ENCODE data around the gene TRIML1.

TRIML1 gene

GRCh38 chr4:188139141-188139540 lies at the start of gene TRIML1:
TRIML1 (plus strand) TSS chr4:188139441; CDS start chr4:188139559, 118 bp downstream.
- TF ChIP-seq GATA2 (IDR thresholded peaks at IDR 0.05; ENCODE audit: low read depth, low read length) (no peak), GATA3 (IDR thresholded peaks at IDR 0.05; ENCODE audit: low read depth, low read length) (no peak)

- TF ChIP-seq GATA3 (IDR thresholded peaks at IDR 0.05; ENCODE audit: low read depth, low read length) (no peak), GATA2 (IDR thresholded peaks at IDR 0.05; ENCODE audit: low read depth, low read length) (no peak)
Observed at GRCh38 chr4:188092824-188093223, 46.4 kb upstream of the TRIML1 start.

- TF ChIP-seq GATA3 (IDR thresholded peaks at IDR 0.05; ENCODE audit: low read depth, low read length) (no peak), GATA2 (IDR thresholded peaks at IDR 0.05; ENCODE audit: low read depth, low read length) (no peak)
Observed at GRCh38 chr4:188106454-188106853, 32.8 kb upstream of the TRIML1 start.

- no peak for TF ChIP-seq GATA3 (IDR thresholded peaks at IDR 0.05; ENCODE audit: low read depth, low read length)
- no peak for TF ChIP-seq GATA2 (IDR thresholded peaks at IDR 0.05; ENCODE audit: low read depth, low read length)
Observed at GRCh38 chr4:188107931-188108843, 31.1 kb upstream of the TRIML1 start.

GRCh38 chr4:188109157-188109755 lies 30.0 kb upstream of the TRIML1 start, which contains the start of gene TRIML2:
TRIML2 (minus strand) TSS chr4:188109603; CDS start chr4:188105368, 4,235 bp downstream.
- TF ChIP-seq GATA3 (IDR thresholded peaks at IDR 0.05; ENCODE audit: low read depth, low read length) (no peak), GATA2 (IDR thresholded peaks at IDR 0.05; ENCODE audit: low read depth, low read length) (no peak)

- TF ChIP-seq GATA3 (IDR thresholded peaks at IDR 0.05; ENCODE audit: low read depth, low read length) (no peak), GATA2 (IDR thresholded peaks at IDR 0.05; ENCODE audit: low read depth, low read length) (no peak)
Observed at GRCh38 chr4:188110036-188110435, 29.2 kb upstream of the TRIML1 start.

- TF ChIP-seq GATA2 (IDR thresholded peaks at IDR 0.05; ENCODE audit: low read depth, low read length) = no peak
- no peak for TF ChIP-seq GATA3 (IDR thresholded peaks at IDR 0.05; ENCODE audit: low read depth, low read length)
Observed at GRCh38 chr4:188110741-188111471, 28.3 kb upstream of the TRIML1 start.

- TF ChIP-seq GATA3 (IDR thresholded peaks at IDR 0.05; ENCODE audit: low read depth, low read length) (no peak), GATA2 (IDR thresholded peaks at IDR 0.05; ENCODE audit: low read depth, low read length) (no peak)
Observed at GRCh38 chr4:188111955-188112354, 27.3 kb upstream of the TRIML1 start.

- TF ChIP-seq GATA2 (IDR thresholded peaks at IDR 0.05; ENCODE audit: low read depth, low read length) (no peak), GATA3 (IDR thresholded peaks at IDR 0.05; ENCODE audit: low read depth, low read length) (no peak)
Observed at GRCh38 chr4:188113156-188113555, 26.1 kb upstream of the TRIML1 start.

- TF ChIP-seq GATA3 (IDR thresholded peaks at IDR 0.05; ENCODE audit: low read depth, low read length) = no peak
Observed at GRCh38 chr4:188117631-188118324, 21.5 kb upstream of the TRIML1 start.

GRCh38 chr4:188121530-188121929 lies 17.7 kb upstream of the TRIML1 start:
- TF ChIP-seq GATA2 (IDR thresholded peaks at IDR 0.05; ENCODE audit: low read depth, low read length) = no peak
- no peak for TF ChIP-seq GATA3 (IDR thresholded peaks at IDR 0.05; ENCODE audit: low read depth, low read length)

- TF ChIP-seq GATA3 (IDR thresholded peaks at IDR 0.05; ENCODE audit: low read depth, low read length) = no peak
- no peak for TF ChIP-seq GATA2 (IDR thresholded peaks at IDR 0.05; ENCODE audit: low read depth, low read length)
Observed at GRCh38 chr4:188127214-188127874, 11.9 kb upstream of the TRIML1 start.

- TF ChIP-seq GATA2 (IDR thresholded peaks at IDR 0.05; ENCODE audit: low read depth, low read length) (no peak), GATA3 (IDR thresholded peaks at IDR 0.05; ENCODE audit: low read depth, low read length) (no peak)
Observed at GRCh38 chr4:188130355-188130754, 8.9 kb upstream of the TRIML1 start.
